ENCODE measurements around the gene PSMD13.

The PSMD13 gene

DNA sequence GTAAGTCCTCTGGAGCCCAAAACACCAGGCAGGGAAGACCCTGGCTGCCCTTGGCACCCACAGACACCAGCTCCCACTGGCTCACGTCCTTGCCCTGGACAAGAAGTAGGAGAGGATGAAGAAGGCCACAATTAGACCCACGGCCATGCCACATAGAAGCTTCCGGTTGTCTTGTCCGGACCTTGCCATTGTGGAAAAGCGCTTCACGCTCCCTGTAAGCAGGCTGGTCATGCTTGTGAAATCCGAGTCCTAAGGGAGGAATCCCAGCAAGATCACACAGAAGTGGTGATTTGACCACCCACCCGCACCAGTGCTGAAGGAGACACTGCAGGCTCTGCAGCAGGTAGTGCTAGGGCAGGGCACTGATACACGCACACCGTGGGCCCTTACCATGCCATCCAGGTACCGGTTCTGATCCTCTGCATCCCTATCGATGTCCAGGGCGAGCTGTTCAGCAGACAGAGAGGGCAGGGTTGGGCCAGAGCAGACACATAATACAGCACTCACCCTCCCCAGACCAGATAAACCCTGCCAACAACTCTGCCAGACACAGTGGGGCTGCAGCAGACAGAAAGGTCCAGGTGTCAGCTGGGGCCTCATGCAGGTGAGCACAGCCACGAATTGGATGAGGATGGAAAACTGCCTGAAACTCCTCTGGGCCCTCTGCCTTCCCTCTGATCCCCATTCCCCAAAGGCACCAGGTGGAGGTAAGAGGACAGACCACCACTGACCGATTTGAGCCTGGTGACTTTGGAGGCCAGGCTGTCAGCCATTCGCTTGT, 31.4 kb upstream of the PSMD13 start:
- no peak for DNase-seq

DNA sequence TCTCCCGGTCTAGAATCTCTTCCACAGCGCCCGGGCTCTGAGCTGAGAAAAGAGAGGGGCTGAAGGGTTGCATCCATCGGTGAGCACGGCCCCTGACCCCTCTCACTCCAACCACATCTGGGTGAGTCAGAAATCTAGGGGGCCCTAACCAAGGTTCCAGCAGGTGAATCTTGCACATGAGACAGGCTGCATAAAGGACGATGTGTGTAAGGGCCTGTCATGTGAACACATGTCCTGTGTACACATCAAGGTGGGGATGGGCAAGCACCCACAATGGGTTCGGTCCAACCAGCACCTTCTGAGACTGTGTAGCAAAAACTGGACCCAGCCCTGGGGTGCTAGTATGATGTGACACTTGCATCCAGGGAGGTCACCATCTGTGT, 30.8 kb upstream of the PSMD13 start:
- DNase-seq = no peak

DNA sequence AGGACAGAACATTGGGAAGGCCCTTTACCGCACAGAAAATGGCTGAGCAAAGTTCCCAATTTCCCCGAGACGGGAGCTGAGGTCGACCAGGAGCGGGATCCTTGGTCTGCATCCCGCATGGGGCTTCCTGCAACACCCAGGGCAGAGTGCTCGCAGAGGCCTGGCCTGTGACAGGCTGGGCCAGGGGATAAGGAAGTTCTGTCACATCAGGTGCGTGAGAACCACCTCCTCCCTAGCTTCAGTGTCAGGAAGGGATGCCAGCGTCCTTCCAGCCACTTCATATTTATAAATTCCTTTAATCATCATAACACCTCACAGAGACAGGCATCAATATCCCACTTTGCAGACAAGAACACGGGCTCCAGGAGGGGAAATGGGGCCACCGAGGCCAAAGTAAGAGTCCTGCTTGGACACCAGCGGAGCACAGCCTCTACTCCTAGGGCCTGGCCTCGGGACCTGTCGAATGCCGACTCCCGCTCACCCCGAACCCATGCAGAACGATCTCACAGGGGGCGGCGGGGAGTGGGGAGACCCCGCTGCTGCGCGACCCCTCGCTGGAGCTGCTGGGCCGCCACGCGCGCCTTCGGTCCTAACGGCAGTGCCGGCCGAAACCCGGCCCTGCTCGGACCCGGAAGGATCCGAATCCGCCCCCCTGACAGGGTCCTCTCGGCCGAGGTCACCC, 30.1 kb upstream of the PSMD13 start:
- DNase-seq = peak in 1 of 2 experiments; percentile 39

DNA sequence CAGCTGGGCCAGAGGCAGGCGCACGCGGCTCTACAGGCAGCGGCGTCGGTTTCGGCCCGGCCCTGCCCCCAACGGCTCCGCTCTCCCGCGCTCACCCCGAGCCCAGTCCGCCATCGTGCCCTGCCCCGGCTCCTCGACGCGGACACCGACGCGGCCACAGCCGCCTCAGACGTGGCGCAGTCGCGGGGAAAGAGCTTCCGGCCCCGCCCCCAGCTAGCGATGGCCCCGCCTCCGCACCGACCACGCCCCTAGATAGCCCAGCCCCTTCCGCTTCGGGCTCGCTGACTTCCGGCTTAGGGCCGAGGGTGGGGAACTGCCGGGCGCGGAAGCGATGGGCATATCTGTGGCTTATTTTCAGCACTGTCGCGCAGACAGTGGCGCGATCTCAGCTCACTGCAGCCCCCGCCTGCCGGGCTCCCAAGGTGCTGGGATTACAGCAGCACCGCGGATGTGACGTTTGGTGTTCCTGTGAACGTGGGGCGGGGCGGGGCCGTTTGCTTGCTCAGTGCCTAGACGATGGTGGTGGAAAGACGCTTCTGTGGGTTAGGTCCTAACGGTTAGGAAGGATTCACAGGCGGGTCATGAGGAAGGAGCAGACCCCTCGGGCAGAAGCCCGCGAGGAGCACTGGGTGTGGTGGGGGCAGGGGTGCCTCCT, 29.4 kb upstream of the PSMD13 start, which contains the start of the genes BET1L and RIC8A:
TSS of gene BET1L (minus strand) at position 192 of the 655 bp plus-strand sequence. CDS start at position 114, 78 bp downstream.
TSS of gene RIC8A (plus strand) at position 501 of the 655 bp plus-strand sequence. CDS start 1,147 bp downstream, outside the sequence.
- DNase-seq = peak; percentile 99

DNA sequence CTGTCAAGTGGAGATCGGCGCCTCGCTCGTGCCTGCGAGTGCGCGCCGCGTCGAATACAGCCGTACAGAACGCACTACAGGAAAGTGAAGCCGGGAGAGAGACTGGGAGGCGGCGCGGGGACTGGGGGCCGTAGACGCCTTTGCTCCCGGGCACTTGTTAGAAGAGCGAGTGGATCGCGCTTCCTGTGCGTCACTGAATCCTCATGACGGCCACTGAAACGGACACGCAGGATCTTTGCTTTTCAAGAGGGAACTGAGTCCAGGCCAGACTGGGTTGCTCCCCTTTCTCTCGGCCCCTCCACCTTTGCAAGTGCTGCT, 29.0 kb upstream of the PSMD13 start:
- DNase-seq = peak; percentile 60 to 61

DNA sequence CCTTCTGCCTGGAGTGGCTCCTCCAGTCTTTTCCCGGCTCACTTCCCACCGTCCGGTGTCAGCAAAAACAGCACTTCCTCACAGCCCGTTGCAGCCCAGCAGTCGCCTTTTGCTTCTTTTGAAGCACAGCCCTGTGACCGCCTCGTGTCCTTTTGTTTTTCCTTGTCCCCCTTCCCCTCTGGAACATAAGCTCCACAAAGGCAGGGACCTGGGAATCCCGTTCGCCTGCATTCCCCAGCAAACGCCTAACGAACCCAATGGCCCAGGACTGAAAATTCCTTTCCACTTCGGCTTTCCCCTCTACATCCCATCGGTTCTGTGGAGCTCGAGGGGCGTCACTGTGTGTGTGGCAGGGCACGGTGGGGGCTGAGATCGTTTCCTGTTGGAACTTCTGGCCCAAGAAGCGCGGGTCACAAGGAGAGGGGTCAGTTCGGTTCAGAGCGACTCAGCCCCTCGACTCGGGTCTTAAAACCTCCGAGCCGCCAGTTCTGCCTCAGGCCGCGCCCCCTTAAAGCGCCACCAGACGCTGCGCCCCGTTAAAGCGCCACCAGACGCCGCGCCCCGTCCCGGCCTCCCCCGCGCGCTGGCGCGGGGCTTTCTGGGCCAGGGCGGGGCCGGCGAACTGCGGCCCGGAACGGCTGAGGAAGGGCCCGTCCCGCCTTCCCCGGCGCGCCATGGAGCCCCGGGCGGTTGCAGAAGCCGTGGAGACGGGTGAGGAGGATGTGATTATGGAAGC, 28.4 kb upstream of the PSMD13 start:
- peak; percentile 91 for DNase-seq

DNA sequence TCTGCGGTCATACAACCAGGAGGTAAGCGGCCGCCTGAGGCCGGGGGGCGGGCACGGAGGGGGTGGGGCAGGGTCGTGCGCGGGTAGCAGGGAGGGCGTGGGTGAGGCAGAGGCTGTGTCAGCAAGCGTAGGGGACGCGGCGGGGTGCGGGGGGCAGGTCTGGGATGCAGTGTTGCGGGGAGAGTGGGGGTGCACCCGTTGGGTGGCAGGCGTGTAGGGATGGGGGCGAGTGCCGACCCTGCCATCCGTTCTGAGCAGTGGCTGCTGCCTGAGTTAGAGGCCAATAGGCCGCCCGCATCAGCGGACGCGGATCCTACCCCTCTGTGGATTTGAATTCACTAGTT, 27.9 kb upstream of the PSMD13 start:
- DNase-seq = no peak

DNA sequence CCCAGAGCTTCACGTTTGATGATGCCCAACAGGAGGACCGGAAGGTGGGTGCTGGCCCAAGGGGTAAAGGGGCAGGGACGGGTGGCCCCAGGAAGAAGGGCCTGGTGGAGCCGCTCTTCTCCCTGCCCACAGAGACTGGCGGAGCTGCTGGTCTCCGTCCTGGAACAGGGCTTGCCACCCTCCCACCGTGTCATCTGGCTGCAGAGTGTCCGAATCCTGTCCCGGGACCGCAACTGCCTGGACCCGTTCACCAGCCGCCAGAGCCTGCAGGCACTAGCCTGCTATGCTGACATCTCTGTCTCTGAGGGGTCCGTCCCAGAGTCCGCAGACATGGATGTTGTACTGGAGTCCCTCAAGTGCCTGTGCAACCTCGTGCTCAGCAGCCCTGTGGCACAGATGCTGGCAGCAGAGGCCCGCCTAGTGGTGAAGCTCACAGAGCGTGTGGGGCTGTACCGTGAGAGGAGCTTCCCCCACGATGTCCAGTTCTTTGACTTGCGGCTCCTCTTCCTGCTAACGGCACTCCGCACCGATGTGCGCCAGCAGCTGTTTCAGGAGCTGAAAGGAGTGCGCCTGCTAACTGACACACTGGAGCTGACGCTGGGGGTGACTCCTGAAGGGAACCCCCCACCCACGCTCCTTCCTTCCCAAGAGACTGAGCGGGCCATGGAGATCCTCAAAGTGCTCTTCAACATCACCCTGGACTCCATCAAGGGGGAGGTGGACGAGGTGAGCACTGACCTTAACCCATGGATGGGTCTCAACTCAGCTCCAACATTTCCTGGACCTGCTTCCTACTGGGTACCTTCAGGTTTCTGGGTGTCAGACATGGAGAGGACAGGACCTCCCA, 27.3 kb upstream of the PSMD13 start:
- DNase-seq = no peak

DNA sequence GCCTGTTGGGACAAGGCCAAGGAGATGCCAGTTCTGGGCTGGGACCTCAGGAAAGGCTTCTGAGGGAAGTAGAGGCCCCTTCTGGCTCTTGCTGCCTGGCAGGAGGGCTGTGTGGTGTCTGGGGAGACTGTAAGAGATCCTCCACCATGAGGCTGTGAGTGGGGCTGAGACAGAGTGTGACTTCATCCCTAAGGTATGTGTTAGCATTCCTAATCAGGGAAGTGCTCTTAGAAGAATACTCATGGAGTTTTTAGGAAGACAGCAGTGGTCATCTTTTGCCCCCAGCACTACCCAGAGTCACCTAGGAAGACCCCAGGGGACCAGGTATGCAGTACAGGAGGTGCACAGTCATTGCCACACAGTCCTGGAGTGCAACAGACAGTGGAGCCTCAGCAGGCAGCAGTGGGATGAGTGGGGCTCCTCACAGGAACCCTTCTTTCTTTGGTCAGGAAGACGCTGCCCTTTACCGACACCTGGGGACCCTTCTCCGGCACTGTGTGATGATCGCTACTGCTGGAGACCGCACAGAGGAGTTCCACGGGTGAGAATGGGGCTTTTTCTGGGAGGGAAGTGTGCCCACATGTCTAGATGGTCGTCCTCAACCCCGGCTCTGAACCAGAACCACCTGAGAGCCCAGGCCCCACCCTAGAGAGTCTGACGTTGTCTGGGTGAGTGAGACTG, 26.5 kb upstream of the PSMD13 start:
- no peak for DNase-seq

DNA sequence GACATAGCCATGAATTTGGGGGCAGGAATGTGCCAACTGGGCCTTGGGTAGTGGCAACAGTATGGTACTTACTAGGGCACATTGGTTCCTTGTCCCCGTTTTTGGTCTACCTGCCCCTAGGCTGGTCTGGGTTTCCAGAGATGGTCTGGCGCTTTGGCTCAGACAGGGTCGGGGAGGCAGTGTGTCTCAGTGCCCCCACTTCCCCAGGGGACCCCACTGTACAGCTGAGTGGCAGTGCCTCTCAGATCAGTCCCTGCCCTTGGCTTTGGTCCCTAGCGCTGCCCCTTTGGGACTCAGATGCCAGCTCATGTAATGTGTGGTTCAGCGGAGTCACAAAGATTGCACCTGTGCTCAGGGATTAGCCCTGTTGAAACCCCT, 26.0 kb upstream of the PSMD13 start:
- no peak for DNase-seq

DNA sequence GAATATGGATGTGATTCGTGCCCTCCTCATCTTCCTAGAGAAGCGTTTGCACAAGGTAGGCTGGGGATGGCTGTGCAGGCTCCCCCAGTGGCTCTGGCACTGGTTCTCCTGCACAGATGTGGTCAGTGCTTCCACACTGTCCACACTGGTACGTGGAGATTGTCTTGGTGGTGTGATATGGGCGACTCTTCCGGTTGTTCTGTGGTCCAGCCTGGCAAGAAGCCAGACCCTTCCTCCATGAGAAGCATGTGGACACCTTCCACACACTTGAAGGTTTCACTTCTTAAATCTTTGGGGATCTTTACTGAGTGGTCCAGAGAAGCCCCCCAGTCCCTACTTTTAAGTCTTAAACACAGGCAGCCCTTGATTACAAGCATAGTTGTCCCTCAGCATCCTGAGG, 25.5 kb upstream of the PSMD13 start:
- DNase-seq = no peak

DNA sequence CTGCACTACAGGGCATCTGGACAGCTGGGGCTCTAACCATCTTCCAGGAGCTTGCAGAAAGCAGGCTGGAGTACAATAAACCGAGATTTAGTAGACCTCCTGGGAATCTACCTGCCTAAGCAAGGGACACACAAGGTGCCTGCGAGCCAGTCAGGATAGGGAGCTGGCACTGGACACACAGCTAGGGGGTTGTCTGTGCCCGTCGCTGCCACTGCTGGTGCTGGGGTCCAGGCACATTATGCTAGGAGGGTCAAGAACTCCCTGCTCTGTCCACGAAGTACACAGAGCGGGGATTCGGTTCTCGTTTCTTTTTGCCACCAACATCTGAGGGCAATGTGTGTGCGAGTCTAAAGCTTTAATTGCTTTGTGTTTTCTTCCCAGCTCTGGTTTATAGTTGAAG, 25.0 kb upstream of the PSMD13 start:
- DNase-seq = no peak

DNA sequence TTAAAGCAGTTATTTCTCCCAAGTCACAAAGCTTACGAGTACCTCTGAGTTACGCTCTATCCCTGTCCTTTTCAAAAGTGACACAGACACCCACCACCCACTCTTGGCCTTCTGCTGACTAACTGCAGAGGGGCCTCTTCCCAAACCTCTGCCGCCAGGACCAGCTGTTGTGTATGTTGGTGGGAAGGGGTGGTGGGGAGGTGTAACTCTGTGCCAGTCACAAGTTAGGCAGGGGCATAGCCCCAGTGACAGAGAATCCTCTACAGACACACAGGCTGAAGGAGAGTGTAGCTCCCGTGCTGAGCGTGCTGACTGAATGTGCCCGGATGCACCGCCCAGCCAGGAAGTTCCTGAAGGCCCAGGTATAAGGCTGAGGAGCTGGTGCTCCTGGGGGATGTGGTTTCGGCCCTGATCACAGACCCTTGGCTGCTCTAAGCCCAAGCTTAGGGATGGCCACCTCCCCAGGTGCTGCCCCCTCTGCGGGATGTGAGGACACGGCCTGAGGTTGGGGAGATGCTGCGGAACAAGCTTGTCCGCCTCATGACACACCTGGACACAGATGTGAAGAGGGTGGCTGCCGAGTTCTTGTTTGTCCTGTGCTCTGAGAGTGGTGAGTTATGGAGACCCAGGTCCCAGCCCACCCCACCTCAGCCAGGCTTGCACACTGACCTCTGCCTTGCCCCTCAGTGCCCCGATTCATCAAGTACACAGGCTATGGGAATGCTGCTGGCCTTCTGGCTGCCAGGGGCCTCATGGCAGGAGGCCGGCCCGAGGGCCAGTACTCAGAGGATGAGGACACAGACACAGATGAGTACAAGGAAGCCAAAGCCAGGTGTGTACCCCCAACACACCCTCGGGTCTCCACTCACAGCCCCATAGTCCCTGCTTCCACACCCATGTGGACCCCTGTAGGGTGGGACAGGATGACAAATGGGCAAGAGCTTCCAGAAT, 24.4 kb upstream of the PSMD13 start:
- DNase-seq = no peak

DNA sequence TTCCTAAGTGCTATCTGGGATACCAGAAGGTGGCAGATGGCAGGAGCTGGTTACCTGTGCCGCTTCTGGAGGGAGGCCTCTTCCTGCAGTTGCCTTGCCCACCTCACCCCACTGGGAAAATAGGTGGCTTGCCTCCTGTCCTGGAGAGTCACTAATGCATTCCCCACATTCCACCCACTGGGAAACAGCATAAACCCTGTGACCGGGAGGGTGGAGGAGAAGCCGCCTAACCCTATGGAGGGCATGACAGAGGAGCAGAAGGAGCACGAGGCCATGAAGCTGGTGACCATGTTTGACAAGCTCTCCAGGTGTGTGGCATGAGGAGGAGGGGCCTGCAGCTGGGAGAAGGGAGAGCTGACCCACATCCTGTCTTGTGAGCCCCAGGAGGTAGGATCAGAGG, 23.7 kb upstream of the PSMD13 start:
- DNase-seq = no peak

DNA sequence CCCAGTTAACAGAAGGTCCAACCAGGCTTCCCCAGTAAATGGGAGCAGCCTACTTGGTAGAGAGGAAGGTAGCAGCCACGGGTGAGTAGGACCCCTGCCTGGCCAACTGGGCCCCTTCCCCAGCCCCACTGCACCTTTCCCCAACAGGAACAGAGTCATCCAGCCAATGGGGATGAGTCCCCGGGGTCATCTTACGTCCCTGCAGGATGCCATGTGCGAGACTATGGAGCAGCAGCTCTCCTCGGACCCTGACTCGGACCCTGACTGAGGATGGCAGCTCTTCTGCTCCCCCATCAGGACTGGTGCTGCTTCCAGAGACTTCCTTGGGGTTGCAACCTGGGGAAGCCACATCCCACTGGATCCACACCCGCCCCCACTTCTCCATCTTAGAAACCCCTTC, 22.7 kb upstream of the PSMD13 start:
- DNase-seq = no peak

DNA sequence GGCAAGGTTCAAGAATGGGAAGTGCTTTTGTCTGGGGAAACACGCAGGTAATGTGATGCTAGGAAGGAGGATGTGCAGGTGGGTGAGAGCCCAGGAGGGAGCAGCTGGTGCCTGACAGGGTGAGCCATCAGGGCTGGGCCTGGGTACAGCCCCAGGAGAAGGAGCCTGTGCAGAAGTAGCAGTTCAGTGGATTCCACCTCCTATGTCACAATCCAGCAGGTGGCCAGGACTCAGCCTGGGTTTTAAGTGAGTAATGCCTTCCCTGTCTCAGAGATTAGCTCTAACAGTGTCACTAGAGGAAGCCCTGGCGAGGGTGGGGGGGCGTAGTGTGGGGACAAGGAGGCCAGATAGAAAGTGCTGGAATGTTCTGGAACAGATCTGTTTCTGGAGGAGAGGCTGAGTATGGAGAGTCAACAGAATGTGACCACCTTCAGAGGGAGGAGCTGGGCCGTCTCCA, 21.2 kb upstream of the PSMD13 start:
- DNase-seq = no peak

DNA sequence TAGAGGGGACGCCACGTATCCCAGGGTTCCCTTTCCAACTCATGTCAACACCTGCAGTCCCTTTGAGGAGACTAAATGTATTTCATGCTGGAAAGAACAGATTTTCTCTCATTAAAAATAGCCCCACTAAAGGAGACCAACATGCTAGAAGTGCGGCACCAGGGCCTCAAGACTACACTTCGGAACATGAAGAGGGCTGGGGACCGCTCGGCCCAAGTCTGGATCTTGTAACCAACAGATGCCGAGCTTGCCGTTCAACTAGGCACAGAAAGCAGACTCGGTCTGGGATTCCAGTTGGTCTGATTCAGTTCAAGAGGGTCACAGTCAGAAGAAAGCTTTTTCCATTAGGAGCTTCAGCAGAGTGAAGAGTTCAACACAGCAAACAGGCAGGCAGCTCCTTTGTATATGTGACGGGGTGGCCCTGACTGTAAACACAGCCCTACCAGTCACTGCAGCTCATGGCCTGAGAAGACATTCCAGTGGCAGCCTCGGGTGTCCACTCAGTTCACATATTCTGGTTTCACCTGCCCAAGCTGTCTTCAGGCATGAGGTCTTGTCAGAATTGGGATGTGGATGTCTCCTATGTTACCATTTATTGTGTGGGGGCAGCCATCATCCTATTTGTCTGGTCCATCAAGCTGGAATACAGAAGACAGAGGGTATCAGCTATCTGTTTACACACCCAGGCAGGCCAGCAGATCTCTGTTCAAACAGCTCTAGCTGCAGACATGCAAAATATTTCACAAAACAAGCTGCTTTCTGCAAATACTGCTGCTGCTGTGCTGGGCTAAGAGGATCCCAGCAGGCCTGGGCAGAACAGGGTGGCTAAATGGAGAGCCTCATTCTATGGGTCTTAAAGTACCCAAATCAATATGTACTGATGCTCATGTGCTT, 20.4 kb upstream of the PSMD13 start:
- no peak for DNase-seq

DNA sequence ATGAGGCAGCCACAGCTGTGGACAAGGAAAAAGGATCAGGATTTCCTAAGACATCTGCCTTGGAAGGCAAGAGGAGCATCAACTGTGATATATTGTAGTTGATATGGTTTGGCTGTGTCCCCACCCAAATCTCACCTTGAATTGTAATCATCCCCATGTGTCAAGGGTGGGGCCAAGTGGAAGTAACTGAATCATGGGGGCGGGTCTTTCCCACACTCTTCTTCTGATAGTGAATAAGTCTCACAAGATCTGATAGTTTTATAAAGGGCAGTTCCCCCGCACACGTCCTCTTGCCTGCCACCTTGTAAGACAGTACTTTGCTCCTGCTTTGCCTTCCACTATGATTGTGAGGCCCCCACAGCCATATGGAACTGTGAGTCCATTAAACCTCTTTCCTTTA, 19.1 kb upstream of the PSMD13 start:
- DNase-seq = no peak

DNA sequence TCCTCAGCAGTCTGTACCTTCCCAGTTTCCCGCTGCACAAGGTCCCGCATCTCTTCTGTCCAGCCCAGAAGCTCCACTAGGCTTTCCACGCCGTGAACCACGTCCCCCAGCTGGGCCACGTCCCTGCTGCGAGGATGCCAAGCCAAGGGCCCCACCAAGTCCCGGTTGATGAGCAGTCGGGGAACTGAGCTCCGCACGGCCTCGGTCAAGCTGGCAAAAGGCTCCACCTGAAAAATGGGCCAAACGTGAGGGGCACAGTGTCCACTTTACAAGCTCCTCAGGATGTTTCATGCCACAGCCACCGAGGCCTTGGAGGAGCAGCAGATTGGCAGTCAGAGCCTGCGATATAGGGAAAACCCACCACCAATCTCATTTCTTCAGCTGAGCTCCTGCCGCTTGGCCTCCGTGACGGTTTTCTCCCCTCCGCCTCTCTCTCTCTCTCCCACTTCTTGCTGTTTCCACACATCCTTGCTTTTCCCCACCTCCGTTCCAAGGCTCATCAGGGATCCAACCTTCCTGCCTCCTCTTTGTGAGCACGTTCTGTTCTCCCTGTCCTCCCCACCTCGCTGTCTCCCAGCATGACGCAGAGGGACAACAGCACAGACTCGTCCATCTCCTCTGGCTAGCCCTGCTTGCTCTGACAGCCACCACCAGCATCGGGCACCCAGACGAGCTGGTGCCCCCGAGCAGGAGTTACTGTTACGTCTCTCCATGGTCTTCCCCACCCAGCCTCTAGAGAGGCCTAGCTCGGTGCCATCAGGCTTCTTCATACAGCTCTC, 17.8 kb upstream of the PSMD13 start:
- no peak for DNase-seq
